GM12878 (cell line): ENCODE results near the gene SLC45A3. TPM values are rescaled to one million over a fixed set of nuclear protein-coding genes. Genes with fewer than 3 reads are reported as not detected.

ENCODE experiments used
- BACH1 ChIP-seq: fragments of 450-650 bp; IDR thresholded peaks from 2 replicates; pipeline ENCODE4 v1.6.1; 2017; ENCODE audit warnings: mild to moderate bottlenecking, borderline replicate concordance
- CHD2 ChIP-seq: IDR thresholded peaks from 2 replicates; pipeline ENCODE4 v1.6.1; 2011; ENCODE audit warnings: low read depth, low read length, improper control_type of control experiment, borderline replicate concordance
- CREB1 ChIP-seq: IDR thresholded peaks from 2 replicates; pipeline ENCODE4 v1.6.1; 2012; ENCODE audit warnings: low read depth, mild to moderate bottlenecking, inconsistent platforms
- CREM ChIP-seq: IDR thresholded peaks from 2 replicates; pipeline ENCODE4 v1.6.1; 2014; ENCODE audit warnings: antibody characterized with exemption, low read depth
- E2F4 ChIP-seq: IDR thresholded peaks from 2 replicates; pipeline ENCODE4 v1.6.1; 2012; ENCODE audit warnings: low read depth, low read length, improper control_type of control experiment
- E4F1 ChIP-seq: fragments of 450-650 bp; IDR thresholded peaks from 2 replicates; pipeline ENCODE4 v1.6.1; 2018; ENCODE audit warnings: borderline replicate concordance, mild to moderate bottlenecking; ENCODE audit not compliant: partially characterized antibody
- KAT2A ChIP-seq: conservative IDR thresholded peaks from 2 replicates; pipeline ENCODE4 v1.6.1; 2011; ENCODE audit warnings: low read depth, low read length; ENCODE audit not compliant: control insufficient read depth
- KLF5 ChIP-seq: fragments of 450-650 bp; IDR thresholded peaks from 2 replicates; pipeline ENCODE4 v1.6.1; 2014; ENCODE audit warnings: mild to moderate bottlenecking; ENCODE audit not compliant: partially characterized antibody
- MLLT1 ChIP-seq: fragments of 450-650 bp; IDR thresholded peaks from 2 replicates; pipeline ENCODE4 v1.6.1; 2016; ENCODE audit warnings: mild to moderate bottlenecking
- MTA2 ChIP-seq: fragments of 450-650 bp; IDR thresholded peaks from 2 replicates; pipeline ENCODE4 v1.6.1; 2016; ENCODE audit warnings: low read depth, mild to moderate bottlenecking, moderate library complexity
- MYC ChIP-seq: IDR thresholded peaks from 2 replicates; pipeline ENCODE4 v1.6.1; 2011; ENCODE audit warnings: mild to moderate bottlenecking, low read length, moderate library complexity, inconsistent platforms; ENCODE audit not compliant: insufficient read depth, insufficient replicate concordance, insufficient read length, severe bottlenecking
- NFYA ChIP-seq: IDR thresholded peaks from 2 replicates; pipeline ENCODE4 v1.6.1; 2011; ENCODE audit warnings: low read depth, mild to moderate bottlenecking, low read length, improper control_type of control experiment, borderline replicate concordance
- PAX8 ChIP-seq: fragments of 450-650 bp; IDR thresholded peaks from 2 replicates; pipeline ENCODE4 v1.6.1; 2017; ENCODE audit warnings: mild to moderate bottlenecking, moderate library complexity
- PBX3 ChIP-seq: IDR thresholded peaks from 2 replicates; pipeline ENCODE4 v1.6.1; 2011; ENCODE audit warnings: mild to moderate bottlenecking, low read depth, low read length, moderate library complexity; ENCODE audit not compliant: insufficient replicate concordance
- RB1 ChIP-seq: fragments of 450-650 bp; formaldehyde crosslinking; IDR thresholded peaks from 2 replicates; pipeline ENCODE4 v1.6.1; 2017; ENCODE audit warnings: mild to moderate bottlenecking, borderline replicate concordance
- SMARCA5 ChIP-seq: fragments of 450-650 bp; IDR thresholded peaks from 2 replicates; pipeline ENCODE4 v1.6.1; 2017; ENCODE audit warnings: mild to moderate bottlenecking
- SRF ChIP-seq, 2 experiments: IDR thresholded peaks; 2 replicates each; pipeline ENCODE4 v1.6.1; 2011; ENCODE audit warnings: low read depth in 2 of 2, low read length in 2 of 2, mild to moderate bottlenecking in 1 of 2, moderate library complexity in 1 of 2
- SUZ12 ChIP-seq: fragments of 200-600 bp; sonication (generic); IDR thresholded peaks from one replicate; pipeline ENCODE4 v1.6.1; 2018; ENCODE audit warnings: antibody characterized with exemption, mild to moderate bottlenecking; ENCODE audit not compliant: unreplicated experiment
- TCF12 ChIP-seq: IDR thresholded peaks from 2 replicates; pipeline ENCODE4 v1.6.1; 2011; ENCODE audit warnings: low read depth, mild to moderate bottlenecking, low read length
- TCF7 ChIP-seq: IDR thresholded peaks from 2 replicates; pipeline ENCODE4 v1.6.1; 2014; ENCODE audit warnings: antibody characterized with exemption, borderline replicate concordance
- ZNF24 ChIP-seq: fragments of 450-650 bp; IDR thresholded peaks from 2 replicates; pipeline ENCODE4 v1.6.1; 2017; ENCODE audit warnings: antibody characterized with exemption, mild to moderate bottlenecking
- ZNF622 ChIP-seq: fragments of 450-650 bp; IDR thresholded peaks from 2 replicates; pipeline ENCODE4 v1.6.1; 2017; ENCODE audit warnings: mild to moderate bottlenecking, inconsistent platforms
- ZSCAN29 ChIP-seq: fragments of 450-650 bp; IDR thresholded peaks from 2 replicates; pipeline ENCODE4 v1.6.1; 2017; ENCODE audit warnings: mild to moderate bottlenecking, moderate library complexity
- polyA plus RNA-seq, 11 experiments: library from polyadenylated mRNA; depleted of rRNA in 4 of 11; unstranded in 6 of 11; stranded (reverse) in 5 of 11; fragments of >200 nt; fragmentation: Nextera tagmentation in 4 of 11; fragmentation: Illumina TruSeq in 1 of 11; extraction: Ambion mirVana in 4 of 11; extraction: Trizol in 1 of 11; gene quantifications; 1 replicate in 1 of 11; 2 replicates in 10 of 11; pipeline versions ENCODE4 v1.2.1 to v1.2.3, GENCODE V29; 2011 to 2016; ENCODE audit warnings: inconsistent platforms in 2 of 11, missing spikeins in 2 of 11, low read depth in 1 of 11
- total RNA-seq, 4 experiments: library from RNA; depleted of rRNA in 3 of 4; stranded (reverse); fragments of >200 nt in 3 of 4; fragmentation: Illumina TruSeq in 1 of 4; extraction: Trizol in 1 of 4; gene quantifications; 2 replicates each; pipeline versions ENCODE4 v1.2.1 to v1.2.3, GENCODE V29; 2013 to 2021

SLC45A3 gene
- total and polyA plus RNA-seq, 10 of the 15 experiments (the other 5 are each of a cell fraction or from before 2014, with no cell fraction given): 0.26 to 10.3 (median 4.1) TPM

- no peak for TF ChIP-seq E4F1
- peak; percentile 93 for TF ChIP-seq MLLT1
- no peak for TF ChIP-seq PAX8
- no peak for TF ChIP-seq SUZ12
- TF ChIP-seq TCF7: peak; percentile 97
- TF ChIP-seq SRF (IDR thresholded peaks at IDR 0.05; ENCODE audit: low read depth in 2 of 2, low read length in 2 of 2): no peak
- no peak for TF ChIP-seq ZNF622
- TF ChIP-seq KLF5: peak; percentile 25
- TF ChIP-seq RB1: no peak
- peak; percentile 86 for TF ChIP-seq CHD2
- TF ChIP-seq ZNF24: no peak
- TF ChIP-seq E2F4: no peak
- no peak for TF ChIP-seq ZSCAN29
- TF ChIP-seq BACH1: peak; percentile 35
- TF ChIP-seq MTA2: peak; percentile 44; the same call in 1 of the 2 replicates
- TF ChIP-seq CREB1: peak; percentile 69; the same call in 1 of the 2 replicates
- TF ChIP-seq NFYA: no peak
- peak; percentile 77 for TF ChIP-seq CREM
- no peak for TF ChIP-seq PBX3
- TF ChIP-seq TCF12: peak; percentile 55; the same call in 1 of the 2 replicates
- no peak for TF ChIP-seq KAT2A
- TF ChIP-seq MYC: peak; percentile 78
- peak; percentile 60; the same call in 1 of the 2 replicates for TF ChIP-seq SMARCA5
These were observed 49.1 kb downstream of the SLC45A3 start (continued) for GRCh38 chr1:205631010-205631767.
